Pancreas (tissue), 10 donors: Measurements from ENCODE around the gene RPL28. TPM values are rescaled to one million over a fixed set of nuclear protein-coding genes. Genes with fewer than 3 reads are reported as not detected.
A peak's percentile ranks its signal among the peaks of the same experiment; 100 is the strongest.
"Not testable (repeated sequence)": the region's sequence is repeated elsewhere in the genome, so short reads cannot be mapped to it uniquely, and the experiment has no call there.

Experiments
- ATAC-seq, 4 donors: fragments of 200-7000 bp; cut with Tn5 transposase; one replicate each; pipeline versions ENCODE4 v1.8.0 to v1.9.1; 2020; ENCODE audit warnings: mild to moderate bottlenecking in 4 of 4, moderate library complexity in 4 of 4
- DNase-seq, 6 donors: peaks; one replicate each; pipeline ENCODE4 v3.0.0-alpha.2; 2020
- FAIRE-seq: peaks from 2 replicates; lab custom pipeline; 2012; peaks lifted over from hg19 to GRCh38; lab: Jason Lieb, UNC
- H3K27ac ChIP-seq, 4 donors: fragments of 200-600 bp; sonication (generic); 1 replicate in 3 of 4; 2 replicates in 1 of 4; pipeline versions ENCODE4 v1.5.0 to v1.8.0; 2020
- H3K27me3 ChIP-seq, 4 donors: fragments of 200-600 bp; one replicate each; pipeline ENCODE4 v1.8.0; 2021
- H3K36me3 ChIP-seq, 3 donors: fragments of 200-600 bp; sonication (generic) in 1 of 3; one replicate each; pipeline versions ENCODE4 v1.5.0 to v1.8.0; 2020 to 2021
- H3K4me1 ChIP-seq, 3 donors: fragments of 200-600 bp; one replicate each; pipeline ENCODE4 v1.8.0; 2021
- H3K4me3 ChIP-seq, 4 donors: fragments of 200-600 bp; sonication (generic) in 2 of 4; one replicate each; pipeline versions ENCODE4 v1.5.0 to v1.8.0; 2020 to 2021
- H3K9me3 ChIP-seq, 4 donors: fragments of 200-600 bp; one replicate each; pipeline ENCODE4 v1.8.0; 2021
- CTCF ChIP-seq, 4 donors: fragments of 200-600 bp; sonication (generic) in 3 of 4; IDR thresholded peaks; one replicate each; pipeline versions ENCODE4 v1.5.0 to v1.8.0; 2021; ENCODE audit warnings: antibody characterized with exemption in 4 of 4
- WGBS, 2 donors: extraction: QIAGEN DNeasy Blood & Tissue Kit; methylation state at CpG; one replicate each; pipeline ENCODE4 v1.1.7; 2013; 5-methylcytosine and 5-hydroxymethylcytosine counted together
- intact Hi-C, 3 donors: fragments of 100-400 bp; cut with DNase I; formaldehyde crosslinking; loops; one replicate each; pipeline versions ENCODE4 v1.11.1 to v1.14.2; 2022
- polyA plus RNA-seq, 2 donors: library from polyadenylated mRNA; stranded (reverse); fragments of 200-250 nt; gene quantifications; one replicate each; pipeline ENCODE4 v1.2.3, GENCODE V29; 2013
- total RNA-seq, 6 donors: library from RNA; stranded (reverse); fragmentation: NEBNext Ultra II Directional in 4 of 6; extraction: Animal tissue kit (Norgen Biotek cat#: 25700) in 4 of 6; gene quantifications; one replicate each; pipeline versions ENCODE4 v1.2.1 to v1.2.4, GENCODE V29; 2021 to 2023
- donor health status: healthy with polysubstance abuse.
- donor health status: DM: no; HTN: no; CAD: no; lungs with moderate emphysema.
- donor health status: DM: no; HTN: no; CAD: no.
- donor health status: control.
- donor health status: control.
- donor health status: Bipolar disorder and iron deficiency.
- donor health status: DM: yes; HTN: yes; CAD: no.
- donor health status: DM: no; HTN: no; CAD: no.
- donor health status: DM: no; HTN: no; CAD: no.
- donor health status: DM: yes; HTN: yes; CAD: no.

Gene RPL28
- total and polyA plus RNA-seq, 8 donors = 420 to 1,198 (median 819) TPM

- H3K4me3 ChIP-seq = no peak overlapping the region
- DNase-seq (no peak), ATAC-seq (no peak), FAIRE-seq (no peak)
- no peaks in the 10 kb centered on the region for H3K4me1 ChIP-seq
- intact Hi-C loops = no loop called here
- peaks cover 0 to 26% (median 5%) of the 10 kb centered on the region in 4 donors for H3K27me3 ChIP-seq
- H3K36me3 ChIP-seq = no peaks in the 10 kb centered on the region
- no peak for TF ChIP-seq CTCF (IDR thresholded peaks at IDR 0.05)
- 22 to 23% methylated on average over 17 to 18 of the region's 18 CpGs for WGBS, 2 donors
- H3K27ac ChIP-seq = no peak overlapping the region
- H3K9me3 ChIP-seq = no peaks in the 10 kb centered on the region
Observed at GRCh38 chr19:55443824-55444480, 58.2 kb downstream of the RPL28 start.

GRCh38 chr19:55444646-55445045 is 58.9 kb downstream of the RPL28 start:
- FAIRE-seq (no peak), ATAC-seq (no peak), DNase-seq (no peak)
- Histone ChIP-seq H3K27me3 (peaks cover 0 to 26% (median 5%) of the 10 kb centered on the region in 4 donors), H3K4me3 (no peak overlapping the region), H3K4me1 (no peaks in the 10 kb centered on the region), H3K9me3 (no peaks in the 10 kb centered on the region), H3K36me3 (no peaks in the 10 kb centered on the region), H3K27ac (no peak overlapping the region)
- TF ChIP-seq CTCF (IDR thresholded peaks at IDR 0.05) = no peak
- 36 to 37% methylated on average over 11 of the region's 11 CpGs for whole genome bisulfite sequencing, 2 donors
- intact Hi-C loops = no loop called here

- no peak overlapping the region for H3K4me3 ChIP-seq
- H3K4me1 ChIP-seq = no peaks in the 10 kb centered on the region
- FAIRE-seq = no peak
- no peaks in the 10 kb centered on the region for H3K9me3 ChIP-seq
- intact Hi-C loops = no loop called here
- DNase-seq = no peak
- ATAC-seq = no peak
- WGBS, 2 donors = 31 to 45% methylated on average over 8 of the region's 8 CpGs
- H3K27ac ChIP-seq = no peak overlapping the region
- peaks cover 0 to 14% (median 5%) of the 10 kb centered on the region in 4 donors for H3K27me3 ChIP-seq
- H3K36me3 ChIP-seq = no peaks in the 10 kb centered on the region
- no peak for TF ChIP-seq CTCF (IDR thresholded peaks at IDR 0.05)
Observed at GRCh38 chr19:55446060-55446459, 60.3 kb downstream of the RPL28 start.

GRCh38 chr19:55447421-55448174 is 61.9 kb downstream of the RPL28 start:
- whole genome bisulfite sequencing, 2 donors = 22 to 24% methylated on average over 16 of the region's 16 CpGs
- intact Hi-C loops = no loop called here
- no peak overlapping the region for H3K27ac ChIP-seq
- DNase-seq (peak in 1 of 6 donors; percentile 44), FAIRE-seq (no peak), ATAC-seq (peak in 3 of 4 donors; percentile 28 to 47 (median 43))
- H3K27me3 ChIP-seq = peaks cover 0 to 9% (median 4%) of the 10 kb centered on the region in 4 donors
- no peaks in the 10 kb centered on the region for H3K9me3 ChIP-seq
- peaks cover 0 to 4% (median 0%) of the 10 kb centered on the region in 3 donors for H3K4me1 ChIP-seq
- no peak overlapping the region for H3K4me3 ChIP-seq
- no peaks in the 10 kb centered on the region for H3K36me3 ChIP-seq
- TF ChIP-seq CTCF (IDR thresholded peaks at IDR 0.05) = no peak

- H3K4me3 ChIP-seq, H3K9me3 ChIP-seq, DNase-seq, ATAC-seq, H3K36me3 ChIP-seq, intact Hi-C loops, H3K27ac ChIP-seq, H3K27me3 ChIP-seq, H3K4me1 ChIP-seq, FAIRE-seq: not testable (repeated sequence)
- 72 to 90% methylated on average over 5 of the region's 5 CpGs for WGBS, 2 donors
Observed at GRCh38 chr19:55448175-55448490, 62.4 kb downstream of the RPL28 start.
